ENCODE results near the gene PREX1. TPM values are rescaled to one million over a fixed set of nuclear protein-coding genes. Genes with fewer than 3 reads are reported as not detected.

PREX1 gene
- total and polyA plus RNA-seq, 2 of the 4 experiments (the other 2 are of a cell fraction): 0.67 to 0.72 TPM

- CTCF ChIA-PET: no interaction called here
- Histone ChIP-seq H3K27me3 (ENCODE audit: control insufficient read depth, insufficient read depth, low read length) (peaks cover 18% of the 10 kb centered on the region; the same call in 1 of the 2 replicates), H2AFZ (replicated peaks; ENCODE audit: low read length, poor library complexity) (no peak overlapping the region), H3K14ac (replicated peaks; ENCODE audit: low read depth, low read length) (no peak overlapping the region), H4K8ac (ENCODE audit: low read depth in 2 of 2, low read length in 2 of 2) (no peak overlapping the region), H2BK20ac (ENCODE audit: low read depth, low read length) (no peak overlapping the region), H3K23ac (ENCODE audit: low read depth, low read length) (no peak overlapping the region), H3K4me3 (ENCODE audit: insufficient read depth, low read depth, low read length) (no peak overlapping the region), H2AK9ac (replicated peaks; ENCODE audit: low read depth, low read length, poor library complexity) (no peak overlapping the region), H3K18ac (ENCODE audit: low read depth, low read length) (no peak overlapping the region), H3K9ac (ENCODE audit: low read depth, low read length) (no peak overlapping the region), H2BK5ac (ENCODE audit: low read depth, low read length, poor library complexity, severe bottlenecking) (no peak overlapping the region), H3K56ac (ENCODE audit: extremely low read depth, insufficient read depth, low read length) (no peak overlapping the region), H2BK15ac (ENCODE audit: low read depth, low read length) (no peak overlapping the region), H4K91ac (ENCODE audit: insufficient read depth, low read depth, low read length) (no peak overlapping the region), H3K9me1 (ENCODE audit: insufficient read depth, low read length) (no peaks in the 10 kb centered on the region), H4K5ac (ENCODE audit: low read depth, low read length) (no peak overlapping the region), H3K4me1 (ENCODE audit: control insufficient read depth, insufficient read depth, low read length) (no peaks in the 10 kb centered on the region; the same call in 1 of the 2 replicates), H2AK5ac (ENCODE audit: low read depth, low read length) (no peak overlapping the region), H3K4me2 (ENCODE audit: low read depth, low read length) (no peak overlapping the region), H3K36me3 (ENCODE audit: control insufficient read depth, insufficient read depth, low read length) (no peaks in the 10 kb centered on the region), H2BK120ac (ENCODE audit: low read depth, low read length) (no peak overlapping the region), H3K9me3 (ENCODE audit: control insufficient read depth, insufficient read depth, low read length) (no peaks in the 10 kb centered on the region), H3K4ac (ENCODE audit: low read depth, low read length) (no peak overlapping the region), H3K27ac (ENCODE audit: insufficient read depth, low read length) (no peak overlapping the region), H4K20me1 (ENCODE audit: insufficient read depth, low read length) (no peaks in the 10 kb centered on the region), H3K79me1 (ENCODE audit: low read depth in 1 of 2, low read length in 2 of 2) (no peaks in the 10 kb centered on the region)
- ATAC-seq (ENCODE audit: low read depth) (no peak), DNase-seq (no peak)
- in situ Hi-C loops (cut with MboI; ENCODE audit: low sequenced_read_pairs) (loop anchor here (25.0 kb wide), 1 partner anchor 92 kb away; no protein-coding TSS in a partner anchor), intact Hi-C loops (cut with micrococcal nuclease) (no loop called here), dilution Hi-C loops (cut with HindIII; ENCODE audit: low sequenced_read_pairs, unreplicated experiment) (no loop called here)
- TF ChIP-seq RFX5 (IDR thresholded peaks at IDR 0.05; ENCODE audit: low read depth, low read length): no peak
- TF ChIP-seq BHLHE40 (IDR thresholded peaks at IDR 0.05; ENCODE audit: low read depth, low read length): no peak
- 64% methylated on average over 3 of the region's 5 CpGs; no CpG with 5 or more reads in 1 of the 2 experiments for WGBS, 2 experiments (ENCODE audit: extremely low coverage in 2 of 2, insufficient read length in 1 of 2)
- BruUV-seq (replicated peaks): no TSS peak
- POLR2A ChIA-PET (ENCODE audit: unreplicated experiment): no interaction called here
Observed at GRCh38 chr20:48795732-48796131, 32.1 kb downstream of the PREX1 start.
